Measurements from ENCODE around the gene MIEF2. TPM values are rescaled to one million over a fixed set of nuclear protein-coding genes. Genes with fewer than 3 reads are reported as not detected.

Gene MIEF2
- total RNA-seq, 4 donors from 2014 or later = 19.5 to 39.2 (median 27.5) TPM

DNA sequence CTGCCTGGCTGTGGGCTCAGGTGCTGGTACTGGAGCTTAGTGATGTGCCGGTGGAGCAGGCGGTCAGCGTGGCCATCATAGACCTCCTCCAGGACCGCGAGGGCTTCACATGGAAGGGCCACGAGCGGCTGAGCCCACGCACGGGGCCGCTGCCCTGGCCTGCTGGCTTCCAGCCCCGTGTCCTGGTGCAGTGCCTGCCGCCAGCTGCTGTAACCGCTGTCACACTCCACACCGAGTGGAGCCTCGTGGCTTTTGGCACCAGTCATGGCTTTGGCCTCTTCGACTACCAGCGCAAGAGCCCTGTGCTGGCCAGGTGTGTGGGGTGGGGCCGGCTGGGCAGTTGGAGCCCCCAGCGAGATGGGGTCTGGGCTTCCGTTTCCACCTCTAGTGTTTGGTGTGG, 23.0 kb upstream of the MIEF2 start:
- peaks cover 15% of the 10 kb centered on the region for H3K4me1 ChIP-seq
- 82% methylated on average over 13 of the region's 20 CpGs for WGBS
- H3K36me3 ChIP-seq = peaks cover 77% of the 10 kb centered on the region
- no peak overlapping the region for H3K27ac ChIP-seq
- no peak overlapping the region for H3K4me3 ChIP-seq
- no peak for DNase-seq (ENCODE audit: low spot score in 2 of 2)
- H3K9me3 ChIP-seq = no peaks in the 10 kb centered on the region
- TF ChIP-seq, protein P1, sequence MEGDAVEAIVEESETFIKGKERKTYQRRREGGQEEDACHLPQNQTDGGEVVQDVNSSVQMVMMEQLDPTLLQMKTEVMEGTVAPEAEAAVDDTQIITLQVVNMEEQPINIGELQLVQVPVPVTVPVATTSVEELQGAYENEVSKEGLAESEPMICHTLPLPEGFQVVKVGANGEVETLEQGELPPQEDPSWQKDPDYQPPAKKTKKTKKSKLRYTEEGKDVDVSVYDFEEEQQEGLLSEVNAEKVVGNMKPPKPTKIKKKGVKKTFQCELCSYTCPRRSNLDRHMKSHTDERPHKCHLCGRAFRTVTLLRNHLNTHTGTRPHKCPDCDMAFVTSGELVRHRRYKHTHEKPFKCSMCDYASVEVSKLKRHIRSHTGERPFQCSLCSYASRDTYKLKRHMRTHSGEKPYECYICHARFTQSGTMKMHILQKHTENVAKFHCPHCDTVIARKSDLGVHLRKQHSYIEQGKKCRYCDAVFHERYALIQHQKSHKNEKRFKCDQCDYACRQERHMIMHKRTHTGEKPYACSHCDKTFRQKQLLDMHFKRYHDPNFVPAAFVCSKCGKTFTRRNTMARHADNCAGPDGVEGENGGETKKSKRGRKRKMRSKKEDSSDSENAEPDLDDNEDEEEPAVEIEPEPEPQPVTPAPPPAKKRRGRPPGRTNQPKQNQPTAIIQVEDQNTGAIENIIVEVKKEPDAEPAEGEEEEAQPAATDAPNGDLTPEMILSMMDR (IDR thresholded peaks at IDR 0.05) = no peak
- TF ChIP-seq EP300 (IDR thresholded peaks at IDR 0.05) = no peak
- TF ChIP-seq POLR2A (IDR thresholded peaks at IDR 0.05) = no peak
- no peak for TF ChIP-seq POLR2AphosphoS5 (IDR thresholded peaks at IDR 0.05)
- no peaks in the 10 kb centered on the region for H3K27me3 ChIP-seq

DNA sequence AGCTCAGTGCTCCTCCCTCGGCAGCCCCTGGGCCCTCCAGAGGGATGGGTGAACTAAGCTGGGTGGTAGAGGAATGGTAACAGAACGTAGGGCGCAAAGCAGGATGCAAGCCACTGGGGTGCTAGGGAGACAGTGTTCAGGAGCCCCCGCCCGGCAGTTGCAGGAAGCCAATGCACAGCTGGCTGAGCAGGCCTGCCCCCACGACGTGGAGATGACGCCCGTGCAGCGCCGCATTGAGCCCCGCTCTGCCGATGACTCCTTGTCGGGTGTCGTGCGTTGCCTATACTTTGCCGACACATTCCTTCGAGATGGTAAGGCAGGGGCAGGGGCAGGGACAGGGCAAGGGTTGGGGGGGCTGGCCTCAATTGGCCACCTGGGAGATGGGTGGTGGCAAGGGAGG, 22.2 kb upstream of the MIEF2 start:
- H3K9me3 ChIP-seq = no peaks in the 10 kb centered on the region
- H3K27ac ChIP-seq = no peak overlapping the region
- no peak overlapping the region for H3K4me3 ChIP-seq
- peaks cover 15% of the 10 kb centered on the region for H3K4me1 ChIP-seq
- TF ChIP-seq, protein P1 (IDR thresholded peaks at IDR 0.05) = no peak
- TF ChIP-seq POLR2AphosphoS5 (IDR thresholded peaks at IDR 0.05) (no peak), POLR2A (IDR thresholded peaks at IDR 0.05) (no peak), EP300 (IDR thresholded peaks at IDR 0.05) (no peak)
- H3K36me3 ChIP-seq = peaks cover 78% of the 10 kb centered on the region
- H3K27me3 ChIP-seq = no peaks in the 10 kb centered on the region
- DNase-seq (ENCODE audit: low spot score in 2 of 2) = no peak
- 89% methylated on average over 17 of the region's 18 CpGs for WGBS

DNA sequence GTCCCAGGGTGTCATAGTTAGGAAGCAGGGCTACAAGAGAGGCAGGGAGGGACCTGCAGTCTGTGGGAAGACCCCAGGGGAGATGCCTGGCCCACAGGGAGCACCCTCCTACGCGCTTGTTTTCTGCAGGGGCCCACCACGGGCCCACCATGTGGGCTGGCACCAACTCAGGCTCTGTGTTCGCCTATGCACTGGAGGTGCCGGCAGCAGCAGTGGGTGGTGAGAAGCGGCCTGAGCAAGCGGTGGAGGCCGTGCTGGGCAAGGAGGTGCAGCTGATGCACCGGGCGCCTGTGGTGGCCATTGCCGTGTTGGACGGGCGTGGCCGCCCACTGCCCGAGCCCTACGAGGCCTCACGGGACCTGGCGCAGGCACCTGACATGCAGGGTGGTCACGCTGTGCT, 20.0 kb upstream of the MIEF2 start:
- no peaks in the 10 kb centered on the region for H3K27me3 ChIP-seq
- no peak overlapping the region for H3K27ac ChIP-seq
- H3K4me1 ChIP-seq = peaks cover 13% of the 10 kb centered on the region
- DNase-seq (ENCODE audit: low spot score in 2 of 2) = no peak
- H3K9me3 ChIP-seq = no peaks in the 10 kb centered on the region
- TF ChIP-seq EP300 (IDR thresholded peaks at IDR 0.05) = no peak
- TF ChIP-seq, protein P1 (IDR thresholded peaks at IDR 0.05) = no peak
- TF ChIP-seq POLR2AphosphoS5 (IDR thresholded peaks at IDR 0.05) = no peak
- TF ChIP-seq POLR2A (IDR thresholded peaks at IDR 0.05) = no peak
- 94% methylated on average over 3 of the region's 19 CpGs for WGBS
- H3K36me3 ChIP-seq = peaks cover 79% of the 10 kb centered on the region
- H3K4me3 ChIP-seq = no peak overlapping the region

DNA sequence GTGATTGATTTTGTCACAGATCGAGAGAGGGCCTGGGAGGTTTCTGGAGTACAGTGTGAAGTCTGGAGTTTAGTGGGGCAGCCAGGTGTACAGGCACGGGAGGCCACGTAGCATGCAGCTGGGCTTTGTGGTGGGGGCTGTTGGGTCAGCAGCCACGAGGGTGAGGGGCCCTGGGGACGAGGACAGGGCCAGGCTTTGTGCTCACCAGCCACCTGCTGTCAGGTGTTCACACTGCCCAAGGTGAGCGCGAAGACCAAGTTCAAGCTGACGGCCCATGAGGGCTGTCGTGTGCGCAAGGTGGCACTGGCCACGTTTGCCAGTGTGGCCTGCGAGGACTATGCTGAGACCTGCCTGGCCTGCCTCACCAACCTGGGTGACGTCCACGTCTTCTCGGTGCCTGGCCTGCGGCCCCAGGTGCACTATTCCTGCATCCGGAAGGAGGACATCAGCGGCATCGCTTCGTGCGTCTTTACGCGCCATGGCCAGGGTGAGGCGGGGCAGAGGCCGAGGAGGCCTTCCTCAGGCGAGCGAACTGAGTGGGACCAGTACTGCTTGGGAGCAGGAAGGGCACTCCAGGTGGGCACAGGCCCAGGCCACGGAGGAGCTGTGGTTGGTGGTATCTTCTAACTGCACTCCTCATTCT, 19.1 kb upstream of the MIEF2 start:
- Histone ChIP-seq H3K4me1 (peaks cover 8% of the 10 kb centered on the region), H3K27ac (no peak overlapping the region), H3K36me3 (peaks cover 86% of the 10 kb centered on the region), H3K4me3 (no peak overlapping the region), H3K9me3 (no peaks in the 10 kb centered on the region), H3K27me3 (no peaks in the 10 kb centered on the region)
- no peak for TF ChIP-seq EP300 (IDR thresholded peaks at IDR 0.05)
- TF ChIP-seq POLR2AphosphoS5 (IDR thresholded peaks at IDR 0.05) = no peak
- TF ChIP-seq, protein P1 (IDR thresholded peaks at IDR 0.05) = no peak
- no peak for TF ChIP-seq POLR2A (IDR thresholded peaks at IDR 0.05)
- 91% methylated on average over 22 of the region's 28 CpGs for WGBS
- DNase-seq (ENCODE audit: low spot score in 2 of 2) = no peak

DNA sequence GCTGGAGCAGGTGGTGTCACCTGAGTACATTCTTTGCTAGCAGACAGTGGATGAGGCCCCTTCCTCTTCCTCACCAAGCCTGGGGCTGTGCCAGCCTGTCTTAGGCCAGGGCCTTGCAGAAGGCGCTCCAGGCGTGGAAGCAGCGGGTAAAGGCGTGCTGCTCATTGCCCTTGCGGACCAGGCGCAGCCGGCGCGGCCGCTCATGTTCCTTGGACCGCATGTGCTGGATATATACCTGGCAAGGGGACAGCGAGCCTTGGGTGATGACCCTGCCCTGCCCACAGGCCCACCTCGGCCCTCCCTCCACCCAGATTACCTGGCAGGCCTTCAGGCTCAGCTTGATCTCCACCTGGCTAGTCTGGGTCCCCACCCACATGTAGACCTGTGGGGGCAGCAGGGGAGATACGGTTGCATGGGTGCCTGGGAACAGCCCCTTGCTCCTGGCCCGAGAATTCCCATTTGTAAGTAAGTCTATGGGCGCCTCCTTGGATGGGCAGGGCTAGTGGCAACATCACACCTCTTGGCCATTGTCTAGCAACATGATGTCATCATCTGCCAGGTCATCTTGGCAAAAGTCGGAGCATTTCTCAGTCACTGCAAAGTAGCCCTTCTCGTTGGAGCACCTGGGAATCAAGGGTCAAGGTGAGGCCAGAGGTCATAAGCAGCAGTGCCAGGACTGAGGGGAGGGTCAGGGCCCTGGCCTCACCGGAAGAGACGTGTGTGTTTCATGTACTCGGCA, 15.3 kb upstream of the MIEF2 start:
- no peak overlapping the region for H3K27ac ChIP-seq
- DNase-seq (ENCODE audit: low spot score in 2 of 2) = no peak
- 86% methylated on average over 15 of the region's 21 CpGs for WGBS
- no peaks in the 10 kb centered on the region for H3K27me3 ChIP-seq
- peaks cover 35% of the 10 kb centered on the region for H3K4me1 ChIP-seq
- no peak for TF ChIP-seq POLR2AphosphoS5 (IDR thresholded peaks at IDR 0.05)
- TF ChIP-seq POLR2A (IDR thresholded peaks at IDR 0.05) = no peak
- H3K4me3 ChIP-seq = no peak overlapping the region
- no peaks in the 10 kb centered on the region for H3K9me3 ChIP-seq
- H3K36me3 ChIP-seq = peaks cover 84% of the 10 kb centered on the region
